Body of pancreas (tissue), 4 donors: Measurements from ENCODE around the gene ST6GALNAC4. TPM values are rescaled to one million over a fixed set of nuclear protein-coding genes. Genes with fewer than 3 reads are reported as not detected.

ENCODE experiments used
- ATAC-seq: fragments of 150-250 bp; one replicate; pipeline ENCODE4 v1.9.1; 2016
- DNase-seq, 4 donors: peaks; one replicate each; pipeline ENCODE4 v3.0.0-alpha.2; 2019
- H3K27ac ChIP-seq, 4 donors: fragments of 200-600 bp; sonication (generic); 1 replicate in 3 of 4; 2 replicates in 1 of 4; pipeline versions ENCODE4 v1.5.1 to v1.6.1; 2016 to 2019; ENCODE audit warnings: mild to moderate bottlenecking in 1 of 4, mixed read lengths in 1 of 4, moderate library complexity in 1 of 4
- H3K27me3 ChIP-seq, 2 donors: fragments of 200-600 bp; sonication (generic); one replicate each; pipeline ENCODE4 v1.6.0; 2016; ENCODE audit warnings: mild to moderate bottlenecking in 1 of 2
- H3K36me3 ChIP-seq, 2 donors: fragments of 200-600 bp; sonication (generic); replicated peaks in 1 of 2; 2 replicates each; pipeline ENCODE4 v1.5.1; 2016; ENCODE audit warnings: low read depth in 2 of 2; ENCODE audit not compliant: insufficient read depth in 1 of 2
- H3K4me1 ChIP-seq: fragments of 200-600 bp; sonication (generic); one replicate; pipeline ENCODE4 v1.6.0; 2016
- H3K4me3 ChIP-seq, 2 donors: fragments of 200-600 bp; sonication (generic); 1 replicate in 1 of 2; 2 replicates in 1 of 2; pipeline ENCODE4 v1.5.1; 2016 to 2019
- H3K9me3 ChIP-seq, 3 donors: fragments of 200-600 bp; sonication (generic); 1 replicate in 2 of 3; 2 replicates in 1 of 3; pipeline ENCODE4 v1.5.1; 2016
- CTCF ChIP-seq, 7 experiments: fragments of 450-650 bp in 4 of 7; fragments of 200-600 bp in 3 of 7; sonication (generic) in 3 of 7; IDR thresholded peaks; one replicate each; pipeline ENCODE4 v1.5.1; 2016 to 2019; ENCODE audit warnings: antibody characterized with exemption in 7 of 7
- POLR2A ChIP-seq, 3 donors: fragments of 450-650 bp; IDR thresholded peaks; one replicate each; pipeline ENCODE4 v1.6.1; 2016; ENCODE audit warnings: antibody characterized with exemption in 3 of 3, mild to moderate bottlenecking in 2 of 3
- WGBS, 2 donors: methylation state at CpG; one replicate each; pipeline ENCODE4 v1.1.5; 2017; 5-methylcytosine and 5-hydroxymethylcytosine counted together
- intact Hi-C: fragments of 100-400 bp; cut with DNase I; formaldehyde crosslinking; loops from one replicate; pipeline ENCODE4 v1.15.1; 2023
- total RNA-seq, 2 donors: library from RNA; depleted of rRNA; stranded (reverse); fragments of >200 nt; gene quantifications; one replicate each; pipeline ENCODE4 v1.1.0, GENCODE V29; 2016

Gene ST6GALNAC4
- total RNA-seq, 2 donors from 2014 or later: 36.6 to 63.8 TPM

- intact Hi-C loops: no loop called here
- DNase-seq (no peak), ATAC-seq (no peak)
- no peaks in the 10 kb centered on the region for H3K27me3 ChIP-seq
- H3K9me3 ChIP-seq: no peaks in the 10 kb centered on the region
- no peak overlapping the region for H3K27ac ChIP-seq
- no peak overlapping the region for H3K4me3 ChIP-seq
- TF ChIP-seq POLR2A (IDR thresholded peaks at IDR 0.05) (no peak), CTCF (IDR thresholded peaks at IDR 0.05) (no peak)
- peaks cover 0 to 7% of the 10 kb centered on the region in 2 donors for H3K36me3 ChIP-seq
- peaks cover 47% of the 10 kb centered on the region for H3K4me1 ChIP-seq
- WGBS, 2 donors: 91 to 100% methylated on average over 8 of the region's 11 CpGs
Observed at GRCh38 chr9:127913682-127914081, 3.2 kb downstream of the ST6GALNAC4 start.

- WGBS, 2 donors: 38 to 62% methylated on average over 5 of the region's 5 CpGs
- DNase-seq: peak in 3 of 4 donors; percentile 46 to 75 (median 66)
- peaks cover 0 to 7% of the 10 kb centered on the region in 2 donors for H3K36me3 ChIP-seq
- TF ChIP-seq POLR2A (IDR thresholded peaks at IDR 0.05): no peak
- no peak for TF ChIP-seq CTCF (IDR thresholded peaks at IDR 0.05)
- H3K9me3 ChIP-seq: no peaks in the 10 kb centered on the region
- no peaks in the 10 kb centered on the region for H3K27me3 ChIP-seq
- peak overlapping the region in 2 of 4 donors; percentile 20 to 37 for H3K27ac ChIP-seq
- intact Hi-C loops: no loop called here
- no peak for ATAC-seq
- peaks cover 39% of the 10 kb centered on the region for H3K4me1 ChIP-seq
- no peak overlapping the region for H3K4me3 ChIP-seq
Observed at GRCh38 chr9:127912882-127913281, 4.0 kb downstream of the ST6GALNAC4 start.

GRCh38 chr9:127912296-127912695 lies 4.5 kb downstream of the ST6GALNAC4 start:
- intact Hi-C loops: no loop called here
- peaks cover 0 to 7% of the 10 kb centered on the region in 2 donors for H3K36me3 ChIP-seq
- H3K4me3 ChIP-seq: no peak overlapping the region
- TF ChIP-seq POLR2A (IDR thresholded peaks at IDR 0.05): no peak
- TF ChIP-seq CTCF (IDR thresholded peaks at IDR 0.05): no peak
- no peaks in the 10 kb centered on the region for H3K27me3 ChIP-seq
- no peaks in the 10 kb centered on the region for H3K9me3 ChIP-seq
- WGBS, 2 donors: 94 to 95% methylated on average over 9 to 28 of the region's 31 CpGs
- ATAC-seq: no peak
- H3K4me1 ChIP-seq: peaks cover 33% of the 10 kb centered on the region
- no peak overlapping the region for H3K27ac ChIP-seq
- DNase-seq: no peak

GRCh38 chr9:127910613-127911205 lies 6.1 kb downstream of the ST6GALNAC4 start:
- no peak overlapping the region for H3K4me3 ChIP-seq
- no peak for TF ChIP-seq CTCF (IDR thresholded peaks at IDR 0.05)
- no peak for ATAC-seq
- WGBS, 2 donors: 71 to 76% methylated on average over 6 of the region's 6 CpGs
- H3K4me1 ChIP-seq: peaks cover 33% of the 10 kb centered on the region
- no peaks in the 10 kb centered on the region for H3K9me3 ChIP-seq
- intact Hi-C loops: no loop called here
- peak in 1 of 4 donors; percentile 11 for DNase-seq
- no peak overlapping the region for H3K27ac ChIP-seq
- peaks cover 0 to 7% of the 10 kb centered on the region in 2 donors for H3K36me3 ChIP-seq
- H3K27me3 ChIP-seq: no peaks in the 10 kb centered on the region

- ATAC-seq: no peak
- no peaks in the 10 kb centered on the region for H3K27me3 ChIP-seq
- no peak overlapping the region for H3K4me3 ChIP-seq
- peaks cover 0 to 7% of the 10 kb centered on the region in 2 donors for H3K36me3 ChIP-seq
- no peaks in the 10 kb centered on the region for H3K9me3 ChIP-seq
- intact Hi-C loops: no loop called here
- no peak for TF ChIP-seq CTCF (IDR thresholded peaks at IDR 0.05)
- no peak for TF ChIP-seq POLR2A (IDR thresholded peaks at IDR 0.05)
- no peak for DNase-seq
- H3K27ac ChIP-seq: no peak overlapping the region
- peaks cover 33% of the 10 kb centered on the region for H3K4me1 ChIP-seq
- 87 to 100% methylated on average over 3 to 17 of the region's 17 CpGs for WGBS, 2 donors
Observed at GRCh38 chr9:127909839-127910273, 7.0 kb downstream of the ST6GALNAC4 start.
